Keratinocyte (primary cell): ENCODE results near the gene TRIM8. TPM values are rescaled to one million over a fixed set of nuclear protein-coding genes. Genes with fewer than 3 reads are reported as not detected.

Experiments
- DNase-seq: peaks from one replicate; pipeline ENCODE4 v3.0.0-alpha.2; 2011; ENCODE audit warnings: low read depth, missing footprints, low spot score
- FAIRE-seq: peaks from 2 replicates; lab custom pipeline; 2011; peaks lifted over from hg19 to GRCh38; lab: Jason Lieb, UNC
- H2AFZ ChIP-seq: 2 replicates; pipeline ENCODE4 v1.6.0; 2012; ENCODE audit warnings: low read length, control low read depth, inconsistent platforms; ENCODE audit not compliant: control insufficient read depth
- H3K27ac ChIP-seq: 2 replicates; pipeline ENCODE4 v1.5.1; 2011; ENCODE audit warnings: low read length; ENCODE audit not compliant: control insufficient read depth, insufficient read depth
- H3K27me3 ChIP-seq: 3 replicates; pipeline ENCODE4 v1.6.0; 2011; ENCODE audit warnings: low read length; ENCODE audit not compliant: control insufficient read depth, insufficient read depth; ENCODE audit errors: extremely low read depth
- H3K36me3 ChIP-seq, 2 experiments: 2 replicates in 1 of 2; 3 replicates in 1 of 2; pipeline ENCODE4 v1.5.1; 2011; ENCODE audit warnings: low read length in 2 of 2, mild to moderate bottlenecking in 1 of 2; ENCODE audit not compliant: control insufficient read depth in 2 of 2, insufficient read depth in 2 of 2; ENCODE audit errors: extremely low read depth in 1 of 2
- H3K4me1 ChIP-seq: 3 replicates; pipeline ENCODE4 v1.5.1; 2011; ENCODE audit warnings: low read length; ENCODE audit not compliant: control insufficient read depth, insufficient read depth; ENCODE audit errors: extremely low read depth
- H3K4me2 ChIP-seq: 3 replicates; pipeline ENCODE4 v1.6.0; 2011; ENCODE audit warnings: low read depth, low read length; ENCODE audit not compliant: control insufficient read depth, insufficient read depth; ENCODE audit errors: extremely low read depth
- H3K4me3 ChIP-seq, 3 experiments: fragments of 200-600 bp in 1 of 3; sonication (generic) in 1 of 3; 2 replicates in 2 of 3; 3 replicates in 1 of 3; pipeline ENCODE4 v1.5.1; 2011 to 2016; ENCODE audit warnings: low read length in 3 of 3, mild to moderate bottlenecking in 3 of 3, control low read depth in 2 of 3, inconsistent platforms in 1 of 3, low read depth in 1 of 3, mixed read lengths in 1 of 3, mixed run types in 1 of 3, moderate library complexity in 1 of 3; ENCODE audit not compliant: control insufficient read depth in 2 of 3, insufficient read depth in 2 of 3; ENCODE audit errors: extremely low read depth in 1 of 3
- H3K79me2 ChIP-seq: 2 replicates; pipeline ENCODE4 v1.6.0; 2012; ENCODE audit warnings: low read length; ENCODE audit not compliant: control insufficient read depth, insufficient read depth
- H3K9ac ChIP-seq: 3 replicates; pipeline ENCODE4 v1.6.0; 2011; ENCODE audit warnings: low read length; ENCODE audit not compliant: control insufficient read depth, insufficient read depth; ENCODE audit errors: extremely low read depth
- H3K9me1 ChIP-seq: 3 replicates; pipeline ENCODE4 v1.6.0; 2011; ENCODE audit warnings: low read length; ENCODE audit not compliant: control insufficient read depth, insufficient read depth; ENCODE audit errors: extremely low read depth
- H3K9me3 ChIP-seq: 2 replicates; pipeline ENCODE4 v1.5.1; 2012; ENCODE audit warnings: low read depth, low read length; ENCODE audit not compliant: control insufficient read depth
- H4K20me1 ChIP-seq: 3 replicates; pipeline ENCODE4 v1.6.0; 2011; ENCODE audit warnings: low read length; ENCODE audit not compliant: control insufficient read depth, insufficient read depth; ENCODE audit errors: extremely low read depth
- EZH2 ChIP-seq: IDR thresholded peaks from one replicate; pipeline ENCODE4 v1.6.1; 2012; ENCODE audit warnings: inconsistent platforms, mild to moderate bottlenecking, low read length, moderate library complexity
- dilution Hi-C: fragments of 300-500 bp; cut with MboI; formaldehyde crosslinking; loops from one replicate; pipeline ENCODE4 v1.7.0; 2020; ENCODE audit warnings: low sequenced_read_pairs; ENCODE audit not compliant: extremely low pct_ligation_motif_present
- polyA plus RNA-seq, 5 experiments: library from polyadenylated mRNA; depleted of rRNA in 3 of 5; stranded (reverse) in 3 of 5; stranded (forward) in 1 of 5; unstranded in 1 of 5; fragments of >200 nt; gene quantifications; 1 replicate in 1 of 5; 2 replicates in 3 of 5; 3 replicates in 1 of 5; pipeline versions ENCODE4 v1.2.1 to v1.2.3, GENCODE V29; 2011 to 2012; ENCODE audit warnings: missing spikeins in 2 of 5, low read depth in 1 of 5, low replicate concordance in 1 of 5
- TF ChIP-seq, protein P1 (sequence below), 3 experiments: IDR thresholded peaks in 1 of 3; conservative IDR thresholded peaks in 1 of 3; optimal IDR thresholded peaks in 1 of 3; 2 replicates in 2 of 3; 3 replicates in 1 of 3; pipeline versions ENCODE3 to v1.5.1; 2011; ENCODE audit warnings: low read length in 3 of 3, mild to moderate bottlenecking in 3 of 3, moderate library complexity in 2 of 3, control low read depth in 1 of 3, inconsistent platforms in 1 of 3; ENCODE audit not compliant: insufficient read depth in 2 of 3; ENCODE audit errors: extremely low read depth in 1 of 3

TRIM8 gene
- polyA plus RNA-seq, 1 donor (not counting 4 experiments of a cell fraction or from before 2014, with no cell fraction given), result 24.8 TPM

DNA sequence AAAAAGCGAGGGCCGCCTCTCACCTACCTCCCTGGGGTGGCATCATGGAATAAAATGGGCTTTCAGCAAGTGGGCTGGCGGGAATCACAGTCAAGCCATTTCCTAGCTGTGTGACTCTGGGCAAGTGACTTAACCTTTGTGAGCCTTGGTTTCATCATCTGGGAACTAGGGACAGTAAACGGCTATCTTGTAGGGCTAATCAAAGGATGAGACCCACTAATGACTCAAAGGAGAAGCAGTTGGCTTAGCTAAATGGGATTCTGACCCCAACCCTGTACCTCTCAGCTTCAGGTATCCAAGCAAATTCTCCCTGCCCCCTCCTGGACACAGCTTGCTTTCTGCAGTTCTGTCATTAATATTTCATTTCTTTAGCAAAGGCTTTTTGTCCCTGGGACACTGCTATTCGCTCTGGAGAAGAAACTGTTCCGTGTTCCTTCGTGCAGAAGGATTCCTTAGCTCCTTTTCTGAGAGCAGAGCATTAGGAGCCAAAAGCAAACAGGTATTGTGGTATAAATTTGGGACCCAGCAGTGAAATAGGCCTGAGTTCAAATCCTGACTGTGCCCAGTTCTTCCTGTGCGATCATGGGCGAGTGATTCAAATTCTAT is 25.9 kb downstream of the TRIM8 start:
- no peak overlapping the region for H2AFZ ChIP-seq
- TF ChIP-seq, protein P1, sequence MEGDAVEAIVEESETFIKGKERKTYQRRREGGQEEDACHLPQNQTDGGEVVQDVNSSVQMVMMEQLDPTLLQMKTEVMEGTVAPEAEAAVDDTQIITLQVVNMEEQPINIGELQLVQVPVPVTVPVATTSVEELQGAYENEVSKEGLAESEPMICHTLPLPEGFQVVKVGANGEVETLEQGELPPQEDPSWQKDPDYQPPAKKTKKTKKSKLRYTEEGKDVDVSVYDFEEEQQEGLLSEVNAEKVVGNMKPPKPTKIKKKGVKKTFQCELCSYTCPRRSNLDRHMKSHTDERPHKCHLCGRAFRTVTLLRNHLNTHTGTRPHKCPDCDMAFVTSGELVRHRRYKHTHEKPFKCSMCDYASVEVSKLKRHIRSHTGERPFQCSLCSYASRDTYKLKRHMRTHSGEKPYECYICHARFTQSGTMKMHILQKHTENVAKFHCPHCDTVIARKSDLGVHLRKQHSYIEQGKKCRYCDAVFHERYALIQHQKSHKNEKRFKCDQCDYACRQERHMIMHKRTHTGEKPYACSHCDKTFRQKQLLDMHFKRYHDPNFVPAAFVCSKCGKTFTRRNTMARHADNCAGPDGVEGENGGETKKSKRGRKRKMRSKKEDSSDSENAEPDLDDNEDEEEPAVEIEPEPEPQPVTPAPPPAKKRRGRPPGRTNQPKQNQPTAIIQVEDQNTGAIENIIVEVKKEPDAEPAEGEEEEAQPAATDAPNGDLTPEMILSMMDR (optimal IDR thresholded peaks at IDR 0.05 in 1 of 3, IDR thresholded peaks at IDR 0.05 in 1 of 3, conservative IDR thresholded peaks at IDR 0.05 in 1 of 3; ENCODE audit: extremely low read depth in 1 of 3, insufficient read depth in 2 of 3, low read length in 3 of 3), result no peak
- TF ChIP-seq EZH2, result no peak
- H3K27ac ChIP-seq, result no peak overlapping the region
- no peaks in the 10 kb centered on the region for H3K27me3 ChIP-seq
- no peaks in the 10 kb centered on the region for H3K79me2 ChIP-seq
- H3K4me2 ChIP-seq, result no peak overlapping the region
- no peaks in the 10 kb centered on the region for H3K36me3 ChIP-seq
- no peaks in the 10 kb centered on the region for H4K20me1 ChIP-seq
- no peak overlapping the region for H3K4me3 ChIP-seq
- no peak for DNase-seq
- no peak overlapping the region for H3K9ac ChIP-seq
- H3K9me3 ChIP-seq, result no peaks in the 10 kb centered on the region
- no peak for FAIRE-seq
- dilution Hi-C loops, result no loop called here
- no peaks in the 10 kb centered on the region for H3K9me1 ChIP-seq
- H3K4me1 ChIP-seq, result peaks cover 25% of the 10 kb centered on the region

DNA sequence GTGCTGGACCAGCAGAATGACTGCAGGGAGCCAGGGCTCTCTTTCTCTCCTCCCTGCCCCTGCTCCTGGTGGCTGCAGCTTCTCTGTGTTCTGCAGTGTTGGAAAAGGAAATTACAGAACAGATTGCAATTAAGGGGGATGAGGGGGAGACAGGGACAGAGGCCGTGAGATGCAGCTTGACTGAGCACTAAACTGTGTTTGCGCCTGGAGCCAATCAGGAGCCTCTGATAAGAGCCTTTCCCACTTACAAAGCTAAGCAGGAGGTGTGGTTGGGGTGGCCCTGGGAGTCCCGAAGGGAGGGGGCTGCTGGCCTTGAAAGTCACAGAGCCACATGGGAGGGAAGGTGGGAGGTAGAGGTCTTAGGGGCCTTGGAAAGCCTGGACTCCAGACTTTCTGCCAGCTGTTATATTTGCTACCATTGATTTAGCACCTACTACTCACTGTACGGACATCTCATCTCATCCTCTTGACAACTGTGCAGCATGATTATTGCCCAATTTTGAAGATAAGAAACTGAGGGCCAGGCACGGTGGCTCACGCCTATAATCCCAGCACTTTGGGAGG is 26.7 kb downstream of the TRIM8 start:
- Histone ChIP-seq H3K27me3 (no peaks in the 10 kb centered on the region), H3K9ac (no peak overlapping the region), H3K4me2 (no peak overlapping the region), H3K27ac (no peak overlapping the region), H3K4me3 (no peak overlapping the region), H3K9me1 (no peaks in the 10 kb centered on the region), H3K79me2 (no peaks in the 10 kb centered on the region), H3K9me3 (no peaks in the 10 kb centered on the region), H3K4me1 (peaks cover 29% of the 10 kb centered on the region), H2AFZ (no peak overlapping the region), H3K36me3 (no peaks in the 10 kb centered on the region), H4K20me1 (no peaks in the 10 kb centered on the region)
- no peak for TF ChIP-seq EZH2
- TF ChIP-seq, protein P1 (optimal IDR thresholded peaks at IDR 0.05 in 1 of 3, IDR thresholded peaks at IDR 0.05 in 1 of 3, conservative IDR thresholded peaks at IDR 0.05 in 1 of 3; ENCODE audit: extremely low read depth in 1 of 3, insufficient read depth in 2 of 3, low read length in 3 of 3), result no peak
- DNase-seq (no peak), FAIRE-seq (no peak)
- dilution Hi-C loops, result no loop called here
